Activated CD8-positive, alpha-beta memory T cell treated with anti-CD3 and anti-CD28 coated beads, Interleukin-2, amount 10 ng/mL, durations not matched to agents 7 days and 5 days (primary cell): ENCODE data around the gene NEK10. TPM values are rescaled to one million over a fixed set of nuclear protein-coding genes. Genes with fewer than 3 reads are reported as not detected.
"Not testable (repeated sequence)": the region's sequence is repeated elsewhere in the genome, so short reads cannot be mapped to it uniquely, and the experiment has no call there.

ENCODE experiments used
- ATAC-seq: fragments of 150-1000 bp; cut with Tn5 transposase; one replicate; pipeline ENCODE4 v1.10.0; 2021; ENCODE audit warnings: moderate library complexity
- CTCF ChIA-PET: fragments of 350-600 bp; sonication (Branson Sonifier 250); formaldehyde crosslinking; loops from one replicate; lab custom pipeline; 2021; ENCODE audit warnings: antibody characterized with exemption; lab: Charles Lee
- DNase-seq: peaks from one replicate; pipeline ENCODE4 v3.0.0-alpha.2; 2020
- H3K27ac Mint-ChIP-seq: one replicate; pipeline ENCODE4 v1.8.0; 2021; ENCODE audit warnings: mild to moderate bottlenecking, mixed read lengths
- H3K27me3 Mint-ChIP-seq: one replicate; pipeline ENCODE4 v1.8.0; 2021; ENCODE audit warnings: mixed read lengths
- H3K36me3 Mint-ChIP-seq: one replicate; pipeline ENCODE4 v1.8.0; 2021; ENCODE audit warnings: mild to moderate bottlenecking, mixed read lengths
- H3K4me1 Mint-ChIP-seq: one replicate; pipeline ENCODE4 v1.8.0; 2021; ENCODE audit warnings: mixed read lengths
- H3K4me3 Mint-ChIP-seq: one replicate; pipeline ENCODE4 v1.8.0; 2021; ENCODE audit warnings: mild to moderate bottlenecking, moderate library complexity, mixed read lengths
- H3K9me3 Mint-ChIP-seq: one replicate; pipeline ENCODE4 v1.8.0; 2022; ENCODE audit warnings: low read depth, mixed read lengths
- total RNA-seq, 2 experiments: library from RNA; stranded (reverse); gene quantifications; one replicate each; pipeline ENCODE4 v1.2.3, GENCODE V29; 2021

The NEK10 gene
- total RNA-seq = under 1 TPM; 0.70 to 0.73 TPM

GRCh38 chr3:27368831-27369607 lies at the start of gene NEK10:
NEK10 (minus strand) TSS chr3:27369383; CDS start chr3:27352882, 16,501 bp downstream.
- Mint-ChIP-seq H3K27ac (peak within 1 kb of the TSS; percentile 70), H3K9me3 (no peaks in the 10 kb centered on the region), H3K4me3 (peak within 1 kb of the TSS; percentile 85), H3K4me1 (peaks cover 16% of the 10 kb centered on the region), H3K36me3 (no peaks in the 10 kb centered on the region), H3K27me3 (peaks cover 2% of the 10 kb centered on the region)
- DNase-seq (peak; percentile 94), ATAC-seq (peak; percentile 98)
- CTCF ChIA-PET = interaction anchor here (1.2 to 4.3 kb wide), 4 partner anchors 11 to 344 kb away, joined by 4 to 18 read pairs (median 6); no protein-coding TSS in a partner anchor

- Mint-ChIP-seq H3K4me3 (no peak overlapping the region), H3K27me3 (no peaks in the 10 kb centered on the region), H3K36me3 (peaks cover 41% of the 10 kb centered on the region), H3K9me3 (no peaks in the 10 kb centered on the region), H3K27ac (no peak overlapping the region), H3K4me1 (peaks cover 4% of the 10 kb centered on the region)
- ATAC-seq (no peak), DNase-seq (no peak)
- CTCF ChIA-PET = no interaction called here
Measured at GRCh38 chr3:27415202-27415601, 46.0 kb upstream of the NEK10 start.

- peaks cover 19% of the 10 kb centered on the region for H3K4me1 Mint-ChIP-seq
- no peaks in the 10 kb centered on the region for H3K9me3 Mint-ChIP-seq
- no peaks in the 10 kb centered on the region for H3K27me3 Mint-ChIP-seq
- H3K27ac Mint-ChIP-seq = no peak overlapping the region
- DNase-seq (no peak), ATAC-seq (no peak)
- H3K4me3 Mint-ChIP-seq = no peak overlapping the region
- CTCF ChIA-PET = no interaction called here
- H3K36me3 Mint-ChIP-seq = peaks cover 38% of the 10 kb centered on the region
Measured at GRCh38 chr3:27392950-27393679, 23.9 kb upstream of the NEK10 start.

GRCh38 chr3:27392414-27392813 lies 23.2 kb upstream of the NEK10 start:
- Mint-ChIP-seq H3K27ac (peak overlapping the region; percentile 54), H3K36me3 (peaks cover 39% of the 10 kb centered on the region), H3K4me1 (peaks cover 19% of the 10 kb centered on the region)
- H3K27me3 Mint-ChIP-seq, ATAC-seq, H3K9me3 Mint-ChIP-seq, DNase-seq, H3K4me3 Mint-ChIP-seq, CTCF ChIA-PET: not testable (repeated sequence)

- H3K27me3 Mint-ChIP-seq = no peaks in the 10 kb centered on the region
- H3K4me3 Mint-ChIP-seq = no peak overlapping the region
- H3K27ac Mint-ChIP-seq = no peak overlapping the region
- H3K36me3 Mint-ChIP-seq = peaks cover 36% of the 10 kb centered on the region
- no peaks in the 10 kb centered on the region for H3K9me3 Mint-ChIP-seq
- no peak for ATAC-seq
- H3K4me1 Mint-ChIP-seq = peaks cover 19% of the 10 kb centered on the region
- CTCF ChIA-PET = no interaction called here
- DNase-seq = no peak
Measured at GRCh38 chr3:27391796-27392195, 22.6 kb upstream of the NEK10 start.

- Mint-ChIP-seq H3K27ac (no peak overlapping the region), H3K9me3 (no peaks in the 10 kb centered on the region), H3K36me3 (peaks cover 40% of the 10 kb centered on the region), H3K27me3 (no peaks in the 10 kb centered on the region), H3K4me3 (no peak overlapping the region), H3K4me1 (peaks cover 8% of the 10 kb centered on the region)
- CTCF ChIA-PET = no interaction called here
- no peak for DNase-seq
- ATAC-seq = no peak
Measured at GRCh38 chr3:27387625-27388024, 18.4 kb upstream of the NEK10 start.

GRCh38 chr3:27385504-27385903 lies 16.3 kb upstream of the NEK10 start:
- no peak for ATAC-seq
- H3K9me3 Mint-ChIP-seq = no peaks in the 10 kb centered on the region

GRCh38 chr3:27384191-27384590 lies 15.0 kb upstream of the NEK10 start:
- peaks cover 6% of the 10 kb centered on the region for H3K4me1 Mint-ChIP-seq
- no peak for ATAC-seq
- no peak overlapping the region for H3K4me3 Mint-ChIP-seq
- H3K27me3 Mint-ChIP-seq = no peaks in the 10 kb centered on the region
- no peak overlapping the region for H3K27ac Mint-ChIP-seq
- peaks cover 30% of the 10 kb centered on the region for H3K36me3 Mint-ChIP-seq
- CTCF ChIA-PET = no interaction called here
- H3K9me3 Mint-ChIP-seq = no peaks in the 10 kb centered on the region
- no peak for DNase-seq

More at GRCh38 chr3:27385504-27385903, 16.3 kb upstream of the NEK10 start:
- Mint-ChIP-seq H3K27ac (no peak overlapping the region), H3K4me1 (peaks cover 4% of the 10 kb centered on the region), H3K27me3 (no peaks in the 10 kb centered on the region), H3K36me3 (peaks cover 29% of the 10 kb centered on the region), H3K4me3 (no peak overlapping the region)
- CTCF ChIA-PET = no interaction called here
- no peak for DNase-seq

- no peak overlapping the region for H3K27ac Mint-ChIP-seq
- peaks cover 8% of the 10 kb centered on the region for H3K4me1 Mint-ChIP-seq
- DNase-seq (no peak), ATAC-seq (peak; percentile 16)
- H3K27me3 Mint-ChIP-seq = no peaks in the 10 kb centered on the region
- peaks cover 28% of the 10 kb centered on the region for H3K36me3 Mint-ChIP-seq
- CTCF ChIA-PET = interaction anchor here (0.6 kb wide), 1 partner anchor 45 kb away, joined by 3 read pairs; no protein-coding TSS in a partner anchor
- H3K4me3 Mint-ChIP-seq = no peak overlapping the region
- no peaks in the 10 kb centered on the region for H3K9me3 Mint-ChIP-seq
Measured at GRCh38 chr3:27380433-27381357, 11.5 kb upstream of the NEK10 start.

GRCh38 chr3:27378331-27378730 lies 9.1 kb upstream of the NEK10 start:
- Mint-ChIP-seq H3K4me3 (no peak overlapping the region), H3K4me1 (peaks cover 8% of the 10 kb centered on the region), H3K27ac (peak overlapping the region; percentile 2), H3K27me3 (no peaks in the 10 kb centered on the region), H3K9me3 (no peaks in the 10 kb centered on the region), H3K36me3 (peaks cover 21% of the 10 kb centered on the region)
- no peak for DNase-seq
- CTCF ChIA-PET = interaction anchor here (0.8 kb wide), 1 partner anchor 13 kb away, joined by 3 read pairs; no protein-coding TSS in a partner anchor
- no peak for ATAC-seq

GRCh38 chr3:27376109-27376772 lies 7.1 kb upstream of the NEK10 start:
- Mint-ChIP-seq H3K36me3 (peaks cover 15% of the 10 kb centered on the region), H3K4me1 (peaks cover 8% of the 10 kb centered on the region), H3K4me3 (no peak overlapping the region), H3K27me3 (no peaks in the 10 kb centered on the region), H3K9me3 (no peaks in the 10 kb centered on the region), H3K27ac (no peak overlapping the region)
- DNase-seq (no peak), ATAC-seq (no peak)
- CTCF ChIA-PET = interaction anchor here (1.2 kb wide), 1 partner anchor 18 kb away, joined by 3 read pairs; no protein-coding TSS in a partner anchor

GRCh38 chr3:27366062-27366591 lies 3.1 kb downstream of the NEK10 start:
- ATAC-seq (no peak), DNase-seq (no peak)
- Mint-ChIP-seq H3K27me3 (peaks cover 2% of the 10 kb centered on the region), H3K36me3 (no peaks in the 10 kb centered on the region), H3K9me3 (no peaks in the 10 kb centered on the region), H3K4me1 (peaks cover 16% of the 10 kb centered on the region), H3K27ac (no peak overlapping the region), H3K4me3 (no peak overlapping the region)
- CTCF ChIA-PET = interaction anchor here (1.6 to 4.3 kb wide), 3 partner anchors 8 to 315 kb away, joined by 5 to 18 read pairs (median 6); no protein-coding TSS in a partner anchor
